MM.1S (cell line): Measurements from ENCODE around the gene NMB.

Experiments
- DNase-seq: peaks from one replicate; pipeline ENCODE4 v3.0.0-alpha.2; 2015
- H2AFZ ChIP-seq: fragments of 300-600 bp; sonication (generic); 2 replicates; pipeline ENCODE4 v1.6.0; 2016; ENCODE audit warnings: antibody characterized with exemption, low read length
- H3F3A ChIP-seq: fragments of 300-600 bp; sonication (generic); 2 replicates; pipeline ENCODE4 v1.6.1; 2016; ENCODE audit warnings: mild to moderate bottlenecking, antibody characterized with exemption, low read length, moderate library complexity, mixed read lengths; ENCODE audit not compliant: insufficient read depth
- H3K27ac ChIP-seq: fragments of 300-600 bp; sonication (generic); 2 replicates; pipeline ENCODE4 v1.5.1; 2016; ENCODE audit warnings: mild to moderate bottlenecking, low read length
- H3K27me3 ChIP-seq: fragments of 300-600 bp; sonication (generic); replicated peaks from 2 replicates; pipeline ENCODE4 v1.6.0; 2016; ENCODE audit warnings: low read length; ENCODE audit not compliant: insufficient read depth
- H3K36me3 ChIP-seq: fragments of 300-600 bp; sonication (generic); replicated peaks from 2 replicates; pipeline ENCODE4 v1.6.1; 2016; ENCODE audit warnings: mild to moderate bottlenecking, low read length, mixed read lengths; ENCODE audit not compliant: insufficient read depth
- H3K4me1 ChIP-seq: fragments of 300-600 bp; sonication (generic); 2 replicates; pipeline ENCODE4 v1.6.1; 2016; ENCODE audit warnings: low read length, mixed read lengths
- H3K4me2 ChIP-seq: fragments of 300-600 bp; sonication (generic); 2 replicates; pipeline ENCODE4 v1.6.0; 2016; ENCODE audit warnings: low read depth, low read length
- H3K4me3 ChIP-seq: fragments of 300-600 bp; sonication (generic); 2 replicates; pipeline ENCODE4 v1.5.1; 2016; ENCODE audit warnings: low read length, mixed read lengths
- H3K79me2 ChIP-seq: fragments of 300-600 bp; sonication (generic); 2 replicates; pipeline ENCODE4 v1.6.1; 2016; ENCODE audit warnings: mixed run types, low read length, mixed read lengths
- H3K9ac ChIP-seq: fragments of 300-600 bp; sonication (generic); 2 replicates; pipeline ENCODE4 v1.6.1; 2016; ENCODE audit warnings: low read length, mixed read lengths
- H3K9me2 ChIP-seq: fragments of 300-600 bp; sonication (generic); replicated peaks from 2 replicates; pipeline ENCODE4 v1.6.1; 2016; ENCODE audit warnings: mild to moderate bottlenecking, low read length, mixed read lengths; ENCODE audit not compliant: insufficient read depth
- H3K9me3 ChIP-seq: fragments of 300-600 bp; sonication (generic); replicated peaks from 2 replicates; pipeline ENCODE4 v1.6.1; 2016; ENCODE audit warnings: mild to moderate bottlenecking, low read length, mixed read lengths; ENCODE audit not compliant: insufficient read depth
- H4K20me1 ChIP-seq: fragments of 300-600 bp; sonication (generic); 2 replicates; pipeline ENCODE4 v1.6.1; 2016; ENCODE audit warnings: mild to moderate bottlenecking, low read length, moderate library complexity, mixed read lengths; ENCODE audit not compliant: insufficient read depth
- EZH2 ChIP-seq: fragments of 300-600 bp; sonication (generic); optimal IDR thresholded peaks from 2 replicates; pipeline ENCODE3; 2017; ENCODE audit warnings: low read depth, mild to moderate bottlenecking, antibody characterized with exemption, low read length, mixed read lengths
- EZH2phosphoT487 ChIP-seq: fragments of 300-600 bp; sonication (generic); IDR thresholded peaks from 2 replicates; pipeline ENCODE4 v1.6.1; 2018; ENCODE audit warnings: antibody characterized with exemption, low read length
- TF ChIP-seq, protein P1 (sequence below): fragments of 300-600 bp; sonication (generic); IDR thresholded peaks from 2 replicates; pipeline ENCODE4 v1.5.1; 2016; ENCODE audit warnings: antibody characterized with exemption, low read length, mixed read lengths

Gene NMB

GRCh38 chr15:84616235-84616634, 41.8 kb downstream of the NMB start:
- H3K9me3 ChIP-seq = no peaks in the 10 kb centered on the region
- TF ChIP-seq EZH2phosphoT487 (no peak), EZH2 (no peak)
- TF ChIP-seq, protein P1, sequence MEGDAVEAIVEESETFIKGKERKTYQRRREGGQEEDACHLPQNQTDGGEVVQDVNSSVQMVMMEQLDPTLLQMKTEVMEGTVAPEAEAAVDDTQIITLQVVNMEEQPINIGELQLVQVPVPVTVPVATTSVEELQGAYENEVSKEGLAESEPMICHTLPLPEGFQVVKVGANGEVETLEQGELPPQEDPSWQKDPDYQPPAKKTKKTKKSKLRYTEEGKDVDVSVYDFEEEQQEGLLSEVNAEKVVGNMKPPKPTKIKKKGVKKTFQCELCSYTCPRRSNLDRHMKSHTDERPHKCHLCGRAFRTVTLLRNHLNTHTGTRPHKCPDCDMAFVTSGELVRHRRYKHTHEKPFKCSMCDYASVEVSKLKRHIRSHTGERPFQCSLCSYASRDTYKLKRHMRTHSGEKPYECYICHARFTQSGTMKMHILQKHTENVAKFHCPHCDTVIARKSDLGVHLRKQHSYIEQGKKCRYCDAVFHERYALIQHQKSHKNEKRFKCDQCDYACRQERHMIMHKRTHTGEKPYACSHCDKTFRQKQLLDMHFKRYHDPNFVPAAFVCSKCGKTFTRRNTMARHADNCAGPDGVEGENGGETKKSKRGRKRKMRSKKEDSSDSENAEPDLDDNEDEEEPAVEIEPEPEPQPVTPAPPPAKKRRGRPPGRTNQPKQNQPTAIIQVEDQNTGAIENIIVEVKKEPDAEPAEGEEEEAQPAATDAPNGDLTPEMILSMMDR = no peak
- no peaks in the 10 kb centered on the region for H3K79me2 ChIP-seq
- H3F3A ChIP-seq = no peaks in the 10 kb centered on the region
- no peaks in the 10 kb centered on the region for H3K9me2 ChIP-seq
- no peak overlapping the region for H3K27ac ChIP-seq
- H3K9ac ChIP-seq = no peak overlapping the region
- no peaks in the 10 kb centered on the region for H3K27me3 ChIP-seq
- DNase-seq = no peak
- H3K4me1 ChIP-seq = no peaks in the 10 kb centered on the region
- no peaks in the 10 kb centered on the region; the same call in 1 of the 2 replicates for H3K36me3 ChIP-seq
- H2AFZ ChIP-seq = no peak overlapping the region
- H3K4me3 ChIP-seq = no peak overlapping the region
- no peak overlapping the region for H3K4me2 ChIP-seq
- no peaks in the 10 kb centered on the region for H4K20me1 ChIP-seq

GRCh38 chr15:84611631-84612030, 46.4 kb downstream of the NMB start:
- TF ChIP-seq EZH2phosphoT487 (no peak), EZH2 (no peak)
- TF ChIP-seq, protein P1 = no peak
- H3K4me3 ChIP-seq = no peak overlapping the region
- no peaks in the 10 kb centered on the region for H3K27me3 ChIP-seq
- H3K79me2 ChIP-seq = no peaks in the 10 kb centered on the region
- no peaks in the 10 kb centered on the region for H3K9me2 ChIP-seq
- no peaks in the 10 kb centered on the region for H3F3A ChIP-seq
- no peaks in the 10 kb centered on the region for H3K9me3 ChIP-seq
- no peak overlapping the region for H2AFZ ChIP-seq
- no peaks in the 10 kb centered on the region for H3K4me1 ChIP-seq
- H3K4me2 ChIP-seq = no peak overlapping the region
- no peaks in the 10 kb centered on the region for H3K36me3 ChIP-seq
- H3K27ac ChIP-seq = no peak overlapping the region
- no peak overlapping the region for H3K9ac ChIP-seq
- DNase-seq = no peak
- H4K20me1 ChIP-seq = no peaks in the 10 kb centered on the region

DNA sequence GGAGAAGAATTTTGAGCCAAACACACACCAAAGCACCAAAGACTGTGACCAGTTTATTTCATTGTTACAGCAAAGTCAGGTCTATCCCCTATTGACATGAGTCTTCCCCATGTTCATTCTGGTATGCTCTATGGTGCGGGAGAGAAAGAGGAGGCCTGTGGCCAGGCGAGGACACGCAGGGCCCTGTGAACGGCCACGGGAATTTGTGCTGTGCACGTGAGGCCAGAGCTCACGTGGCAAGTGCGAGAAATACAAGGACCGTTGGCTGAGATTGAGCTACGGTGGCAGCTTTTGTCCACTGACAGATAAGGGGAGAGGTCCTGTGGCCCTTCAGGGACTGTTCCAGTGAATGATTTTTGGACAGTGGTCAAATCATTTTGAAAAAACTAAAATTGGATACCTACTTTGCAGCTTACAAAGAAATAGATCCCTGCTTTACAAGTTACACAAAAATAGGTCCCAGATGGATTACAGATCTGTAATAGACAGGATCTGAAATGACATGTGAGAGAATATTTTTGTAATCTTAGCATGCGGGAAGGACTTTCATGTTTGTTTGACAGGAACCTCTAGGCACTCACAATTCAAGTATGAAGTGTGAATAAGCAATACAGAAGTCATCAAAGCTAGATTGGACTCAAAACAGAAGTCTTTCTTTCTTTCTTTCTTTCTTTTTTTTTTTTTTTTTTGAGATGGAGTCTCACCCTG, 48.0 kb downstream of the NMB start:
- Histone ChIP-seq H3K9ac (no peak overlapping the region), H3K4me1 (no peaks in the 10 kb centered on the region), H3K4me3 (no peak overlapping the region), H3K9me3 (no peaks in the 10 kb centered on the region), H3K9me2 (no peaks in the 10 kb centered on the region), H3K36me3 (no peaks in the 10 kb centered on the region), H3K27me3 (no peaks in the 10 kb centered on the region), H2AFZ (no peak overlapping the region), H3F3A (no peaks in the 10 kb centered on the region), H3K27ac (no peak overlapping the region), H4K20me1 (no peaks in the 10 kb centered on the region), H3K79me2 (no peaks in the 10 kb centered on the region), H3K4me2 (no peak overlapping the region)
- no peak for DNase-seq
- no peak for TF ChIP-seq EZH2
- TF ChIP-seq EZH2phosphoT487 = no peak
- TF ChIP-seq, protein P1 = no peak
